A673 (cell line): ENCODE measurements around the gene TMEM109. TPM values are rescaled to one million over a fixed set of nuclear protein-coding genes. Genes with fewer than 3 reads are reported as not detected.

Experiments used
- BruUV-seq: library from RNA; stranded (reverse); fragments of 400-500 nt; replicated peaks from 2 replicates; lab custom pipeline; 2021; lab: Mats Ljungman, UMichigan
- CTCF ChIA-PET: fragments of 300-600 bp; sonication (Branson Sonifier 250); formaldehyde crosslinking; loops from one replicate; lab custom pipeline; 2022; ENCODE audit warnings: antibody characterized with exemption; lab: Charles Lee
- POLR2A ChIA-PET: fragments of 300-600 bp; sonication (Branson Sonifier 250); formaldehyde crosslinking; loops from one replicate; lab custom pipeline; 2022; ENCODE audit warnings: antibody characterized with exemption; ENCODE audit not compliant: low non-redundant PET; lab: Charles Lee
- DNase-seq: peaks from one replicate; pipeline ENCODE4 v3.0.0-alpha.2; 2015; ENCODE audit warnings: low spot score
- H3K27ac ChIP-seq: fragments of 200-600 bp; sonication (generic); 2 replicates; pipeline ENCODE4 v1.5.1; 2016; ENCODE audit warnings: mixed run types, low read depth, mild to moderate bottlenecking, mixed read lengths, antibody characterized with exemption, low read length; ENCODE audit not compliant: poor library complexity, severe bottlenecking
- H3K27me3 ChIP-seq: fragments of 200-600 bp; sonication (generic); replicated peaks from 2 replicates; pipeline ENCODE4 v1.6.1; 2017; ENCODE audit warnings: mixed run types, low read depth, mild to moderate bottlenecking, mixed read lengths, antibody characterized with exemption, low read length; ENCODE audit not compliant: insufficient read depth, poor library complexity
- H3K36me3 ChIP-seq: fragments of 200-600 bp; sonication (generic); 2 replicates; pipeline ENCODE4 v1.6.1; 2016; ENCODE audit warnings: mixed run types, mild to moderate bottlenecking, mixed read lengths, antibody characterized with exemption, low read length; ENCODE audit not compliant: insufficient read depth, poor library complexity, severe bottlenecking
- H3K4me1 ChIP-seq: fragments of 200-600 bp; sonication (generic); 2 replicates; pipeline ENCODE4 v1.6.1; 2017; ENCODE audit warnings: mixed run types, mild to moderate bottlenecking, mixed read lengths, antibody characterized with exemption, low read length; ENCODE audit not compliant: insufficient read depth, poor library complexity, severe bottlenecking
- H3K4me3 ChIP-seq: fragments of 200-600 bp; sonication (generic); 2 replicates; pipeline ENCODE4 v1.5.1; 2016; ENCODE audit warnings: low read depth, mixed run types, mild to moderate bottlenecking, mixed read lengths, low read length; ENCODE audit not compliant: poor library complexity, severe bottlenecking
- H3K9me3 ChIP-seq: fragments of 200-600 bp; sonication (generic); 2 replicates; pipeline ENCODE4 v1.6.1; 2016; ENCODE audit warnings: mixed run types, low read depth, mild to moderate bottlenecking, mixed read lengths, antibody characterized with exemption, low read length; ENCODE audit not compliant: poor library complexity, severe bottlenecking
- EZH2 ChIP-seq: fragments of 200-600 bp; sonication (generic); IDR thresholded peaks from 2 replicates; pipeline ENCODE4 v1.6.1; 2017; ENCODE audit warnings: borderline replicate concordance, low read depth, mild to moderate bottlenecking, mixed read lengths, antibody characterized with exemption, low read length; ENCODE audit not compliant: poor library complexity, severe bottlenecking
- intact Hi-C: fragments of 100-400 bp; cut with micrococcal nuclease; formaldehyde crosslinking; loops from one replicate; pipeline ENCODE4 v1.10.0; 2022; ENCODE audit not compliant: unreplicated experiment
- total RNA-seq: library from RNA; stranded (reverse); gene quantifications from 2 replicates; pipeline ENCODE4 v1.2.3, GENCODE V29; 2021
- TF ChIP-seq, protein P1 (sequence below): fragments of 300-800, 200-600 bp; sonication (generic); conservative IDR thresholded peaks from 2 replicates; pipeline ENCODE4 v1.5.1; 2017; ENCODE audit warnings: low read depth, mild to moderate bottlenecking, antibody characterized with exemption, low read length, moderate library complexity, mixed read lengths

TMEM109 gene
- total RNA-seq, 1 experiment from 2014 or later = 169 TPM

- H3K4me3 ChIP-seq = no peak overlapping the region
- peaks cover 26% of the 10 kb centered on the region for H3K4me1 ChIP-seq
- no peak for TF ChIP-seq EZH2
- TF ChIP-seq, protein P1, sequence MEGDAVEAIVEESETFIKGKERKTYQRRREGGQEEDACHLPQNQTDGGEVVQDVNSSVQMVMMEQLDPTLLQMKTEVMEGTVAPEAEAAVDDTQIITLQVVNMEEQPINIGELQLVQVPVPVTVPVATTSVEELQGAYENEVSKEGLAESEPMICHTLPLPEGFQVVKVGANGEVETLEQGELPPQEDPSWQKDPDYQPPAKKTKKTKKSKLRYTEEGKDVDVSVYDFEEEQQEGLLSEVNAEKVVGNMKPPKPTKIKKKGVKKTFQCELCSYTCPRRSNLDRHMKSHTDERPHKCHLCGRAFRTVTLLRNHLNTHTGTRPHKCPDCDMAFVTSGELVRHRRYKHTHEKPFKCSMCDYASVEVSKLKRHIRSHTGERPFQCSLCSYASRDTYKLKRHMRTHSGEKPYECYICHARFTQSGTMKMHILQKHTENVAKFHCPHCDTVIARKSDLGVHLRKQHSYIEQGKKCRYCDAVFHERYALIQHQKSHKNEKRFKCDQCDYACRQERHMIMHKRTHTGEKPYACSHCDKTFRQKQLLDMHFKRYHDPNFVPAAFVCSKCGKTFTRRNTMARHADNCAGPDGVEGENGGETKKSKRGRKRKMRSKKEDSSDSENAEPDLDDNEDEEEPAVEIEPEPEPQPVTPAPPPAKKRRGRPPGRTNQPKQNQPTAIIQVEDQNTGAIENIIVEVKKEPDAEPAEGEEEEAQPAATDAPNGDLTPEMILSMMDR = no peak
- H3K27ac ChIP-seq = no peak overlapping the region
- CTCF ChIA-PET = no interaction called here
- peaks cover 31% of the 10 kb centered on the region for H3K36me3 ChIP-seq
- no TSS peak for BruUV-seq
- DNase-seq = no peak
- H3K9me3 ChIP-seq = no peaks in the 10 kb centered on the region
- intact Hi-C loops = loop anchor here (10.0 kb wide), 1 partner anchor 1355 kb away; no protein-coding TSS in a partner anchor
- POLR2A ChIA-PET = no interaction called here
- no peaks in the 10 kb centered on the region for H3K27me3 ChIP-seq
Observed at GRCh38 chr11:60919956-60920355, 6.0 kb downstream of the TMEM109 start.

DNA sequence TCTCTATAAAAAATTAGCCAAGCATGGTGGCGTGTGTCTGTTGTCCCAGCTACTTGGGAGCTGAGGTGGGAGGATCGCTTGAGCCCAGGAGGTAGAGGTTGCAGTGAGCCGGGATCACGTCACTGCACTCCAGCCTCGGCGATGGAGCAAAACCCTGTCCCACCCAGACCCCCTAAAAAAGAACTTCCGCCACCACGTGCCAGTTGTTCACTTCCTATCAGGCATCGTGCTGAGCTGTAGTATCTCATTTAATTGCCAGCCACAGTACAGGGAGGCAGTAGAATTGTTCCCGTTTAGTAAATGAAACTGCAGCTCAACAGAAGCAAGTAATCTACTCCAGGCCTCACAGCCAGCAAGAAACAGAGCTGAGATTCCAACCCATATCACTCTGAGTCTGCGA is 7.3 kb downstream of the TMEM109 start:
- BruUV-seq = no TSS peak
- no peak for TF ChIP-seq EZH2
- TF ChIP-seq, protein P1 = no peak
- CTCF ChIA-PET = no interaction called here
- no peaks in the 10 kb centered on the region for H3K9me3 ChIP-seq
- intact Hi-C loops = no loop called here
- no peaks in the 10 kb centered on the region for H3K27me3 ChIP-seq
- peaks cover 30% of the 10 kb centered on the region for H3K4me1 ChIP-seq
- DNase-seq = no peak
- no peak overlapping the region for H3K4me3 ChIP-seq
- H3K27ac ChIP-seq = no peak overlapping the region
- POLR2A ChIA-PET = no interaction called here
- H3K36me3 ChIP-seq = peaks cover 31% of the 10 kb centered on the region

- no TSS peak for BruUV-seq
- Histone ChIP-seq H3K4me1 (peaks cover 30% of the 10 kb centered on the region), H3K4me3 (no peak overlapping the region), H3K36me3 (peaks cover 31% of the 10 kb centered on the region), H3K27me3 (no peaks in the 10 kb centered on the region), H3K9me3 (no peaks in the 10 kb centered on the region), H3K27ac (no peak overlapping the region)
- DNase-seq = no peak
- TF ChIP-seq, protein P1 = no peak
- TF ChIP-seq EZH2 = no peak
- intact Hi-C loops = no loop called here
- CTCF ChIA-PET = interaction anchor here (0.5 kb wide), 1 partner anchor 164 kb away, joined by 3 read pairs; no protein-coding TSS in a partner anchor
- POLR2A ChIA-PET = no interaction called here
Observed at GRCh38 chr11:60921777-60922335, 7.9 kb downstream of the TMEM109 start.
